Right cardiac atrium (tissue), 5 donors: ENCODE results near the gene FAM217B. TPM values are rescaled to one million over a fixed set of nuclear protein-coding genes. Genes with fewer than 3 reads are reported as not detected.
A peak's percentile ranks its signal among the peaks of the same experiment; 100 is the strongest.

Experiments used
- ATAC-seq, 2 donors: fragments of 200-7000 bp; cut with Tn5 transposase; one replicate each; pipeline versions ENCODE4 v1.8.0 to v1.9.1; 2020; ENCODE audit warnings: moderate library complexity in 2 of 2, mild to moderate bottlenecking in 1 of 2
- DNase-seq, 3 donors: peaks; one replicate each; pipeline ENCODE4 v3.0.0-alpha.2; 2020
- H3K27ac ChIP-seq: one replicate; pipeline ENCODE4 v1.5.1; 2013; ENCODE audit warnings: mild to moderate bottlenecking, low read length, control low read depth, moderate library complexity
- H3K27me3 ChIP-seq: one replicate; pipeline ENCODE4 v1.6.1; 2013; ENCODE audit not compliant: control insufficient read depth, insufficient read depth
- H3K4me1 ChIP-seq: one replicate; pipeline ENCODE4 v1.6.1; 2013; ENCODE audit warnings: low read length; ENCODE audit not compliant: control insufficient read depth, insufficient read depth
- H3K4me3 ChIP-seq: one replicate; pipeline ENCODE4 v1.5.1; 2013; ENCODE audit warnings: low read length, control low read depth
- H3K9me3 ChIP-seq: one replicate; pipeline ENCODE4 v1.6.1; 2013; ENCODE audit warnings: low read length; ENCODE audit not compliant: control insufficient read depth
- WGBS: extraction: QIAGEN DNeasy Blood & Tissue Kit; methylation state at CpG from one replicate; pipeline ENCODE4 v1.1.7; 2013; 5-methylcytosine and 5-hydroxymethylcytosine counted together
- intact Hi-C, 4 donors: fragments of 100-400 bp; cut with DNase I; formaldehyde crosslinking; loops; one replicate each; pipeline versions ENCODE4 v1.11.0 to v1.14.0; 2022 to 2023
- long read RNA-seq, 4 donors: library from polyadenylated mRNA; unstranded; transcript quantifications; one replicate each; pipeline ENCODE4 v2.0.0, GENCODE V29; 2020 to 2021
- polyA plus RNA-seq: library from polyadenylated mRNA; stranded (reverse); fragments of 200-250 nt; gene quantifications from one replicate; pipeline ENCODE4 v1.2.3, GENCODE V29; 2013
- total RNA-seq, 4 donors: library from RNA; stranded (reverse); fragmentation: NEBNext Ultra II Directional; extraction: Animal tissue kit (Norgen Biotek cat#: 25700); gene quantifications; one replicate each; pipeline ENCODE4 v1.2.1, GENCODE V29; 2021
- donor health status: healthy with polysubstance abuse.
- donor health status: DM: no; HTN: yes; CAD: no.
- donor health status: DM: no; HTN: no; CAD: no.
- donor health status: DM: no; HTN: yes; CAD: no; lungs with severe emphysema.
- donor health status: DM: yes; HTN: yes; CAD: no.

Gene FAM217B
- total RNA-seq (10 to 100 TPM; 13.6 to 27.6 (median 25.7) TPM), polyA plus RNA-seq (5.5 TPM)
- long read RNA-seq, donor 1, full-length matches to known transcripts, result 34 of 40 reads
- long read RNA-seq, donor 1, partial matches to known transcripts, result 0 of 40 reads
- long read RNA-seq, donor 1, other reads (novel, unspliced or antisense), result 6 of 40 reads
- long read RNA-seq, donor 2, full-length matches to known transcripts, result 5 of 6 reads
- long read RNA-seq, donor 2, partial matches to known transcripts, result 1 of 6 reads
- long read RNA-seq, donor 2, other reads (novel, unspliced or antisense), result 0 of 6 reads
- long read RNA-seq, donor 3, full-length matches to known transcripts, result 16 of 18 reads
- long read RNA-seq, donor 3, partial matches to known transcripts, result 0 of 18 reads
- long read RNA-seq, donor 3, other reads (novel, unspliced or antisense), result 2 of 18 reads
- long read RNA-seq, donor 4, full-length matches to known transcripts, result 8 of 9 reads
- long read RNA-seq, donor 4, partial matches to known transcripts, result 0 of 9 reads
- long read RNA-seq, donor 4, other reads (novel, unspliced or antisense), result 1 of 9 reads

- ATAC-seq, result peak; percentile 97 to 98
- DNase-seq, result peak; percentile 98 to 99 (median 99)
- WGBS, result under 1% methylated on average over 57 of the region's 57 CpGs
- Histone ChIP-seq H3K27me3 (no peaks in the 10 kb centered on the region), H3K4me3 (peak within 1 kb of the TSS; percentile 67), H3K4me1 (peaks cover 5% of the 10 kb centered on the region), H3K9me3 (no peaks in the 10 kb centered on the region), H3K27ac (peak within 1 kb of the TSS; percentile 95)
- intact Hi-C loops, result no loop called here
Observed at GRCh38 chr20:59940129-59940955, at the start of gene FAM217B, which contains the start of gene PPP1R3D. FAM217B (plus strand) TSS chr20:59940389; CDS start chr20:59943944, 3,555 bp downstream. PPP1R3D (minus strand) TSS chr20:59940305; CDS start chr20:59939931, 374 bp downstream.

GRCh38 chr20:59891581-59891980 lies 48.6 kb upstream of the FAM217B start:
- Histone ChIP-seq H3K4me1 (no peaks in the 10 kb centered on the region), H3K4me3 (no peak overlapping the region), H3K27ac (no peak overlapping the region), H3K9me3 (no peaks in the 10 kb centered on the region), H3K27me3 (no peaks in the 10 kb centered on the region)
- DNase-seq (no peak), ATAC-seq (no peak)
- intact Hi-C loops, result no loop called here
- WGBS, result 86% methylated on average over 1 of the region's 1 CpG

GRCh38 chr20:59895908-59896307 lies 44.3 kb upstream of the FAM217B start:
- no peak for DNase-seq
- Histone ChIP-seq H3K4me1 (no peaks in the 10 kb centered on the region), H3K9me3 (no peaks in the 10 kb centered on the region), H3K27ac (no peak overlapping the region), H3K27me3 (no peaks in the 10 kb centered on the region), H3K4me3 (no peak overlapping the region)
- ATAC-seq, result no peak
- WGBS, result 87% methylated on average over 1 of the region's 1 CpG
- intact Hi-C loops, result no loop called here

- ATAC-seq, result no peak
- intact Hi-C loops, result no loop called here
- 98% methylated on average over 3 of the region's 3 CpGs for WGBS
Observed at GRCh38 chr20:59902470-59902869, 37.7 kb upstream of the FAM217B start.

GRCh38 chr20:59903621-59904020 lies 36.6 kb upstream of the FAM217B start:
- 88% methylated on average over 1 of the region's 1 CpG for WGBS
- Histone ChIP-seq H3K4me3 (no peak overlapping the region), H3K27ac (no peak overlapping the region), H3K9me3 (no peaks in the 10 kb centered on the region), H3K4me1 (no peaks in the 10 kb centered on the region), H3K27me3 (no peaks in the 10 kb centered on the region)
- intact Hi-C loops, result no loop called here
- DNase-seq (no peak), ATAC-seq (no peak)

More at GRCh38 chr20:59902470-59902869, 37.7 kb upstream of the FAM217B start:
- DNase-seq, result no peak
- H3K9me3 ChIP-seq, result no peaks in the 10 kb centered on the region
- no peak overlapping the region for H3K4me3 ChIP-seq
- no peaks in the 10 kb centered on the region for H3K4me1 ChIP-seq
- no peaks in the 10 kb centered on the region for H3K27me3 ChIP-seq
- H3K27ac ChIP-seq, result no peak overlapping the region

- Histone ChIP-seq H3K9me3 (no peaks in the 10 kb centered on the region), H3K27me3 (no peaks in the 10 kb centered on the region), H3K4me3 (no peak overlapping the region), H3K4me1 (no peaks in the 10 kb centered on the region), H3K27ac (no peak overlapping the region)
- WGBS, result 91% methylated on average over 5 of the region's 5 CpGs
- intact Hi-C loops, result no loop called here
- ATAC-seq, result no peak
- no peak for DNase-seq
Observed at GRCh38 chr20:59908855-59909254, 31.3 kb upstream of the FAM217B start.

GRCh38 chr20:59911041-59911440 lies 29.1 kb upstream of the FAM217B start:
- Histone ChIP-seq H3K4me1 (no peaks in the 10 kb centered on the region), H3K27ac (no peak overlapping the region), H3K4me3 (no peak overlapping the region), H3K9me3 (no peaks in the 10 kb centered on the region), H3K27me3 (no peaks in the 10 kb centered on the region)
- ATAC-seq, result no peak
- intact Hi-C loops, result no loop called here
- DNase-seq, result no peak
- 88% methylated on average over 2 of the region's 2 CpGs for whole genome bisulfite sequencing

- intact Hi-C loops, result no loop called here
- no peaks in the 10 kb centered on the region for H3K9me3 ChIP-seq
- no peak overlapping the region for H3K27ac ChIP-seq
- no peak for DNase-seq
- H3K4me1 ChIP-seq, result no peaks in the 10 kb centered on the region
- no peaks in the 10 kb centered on the region for H3K27me3 ChIP-seq
- WGBS, result 56% methylated on average over 4 of the region's 4 CpGs
- no peak overlapping the region for H3K4me3 ChIP-seq
- ATAC-seq, result no peak
Observed at GRCh38 chr20:59912609-59913008, 27.6 kb upstream of the FAM217B start.

GRCh38 chr20:59920944-59921343 lies 19.2 kb upstream of the FAM217B start:
- Histone ChIP-seq H3K9me3 (no peaks in the 10 kb centered on the region), H3K4me1 (no peaks in the 10 kb centered on the region), H3K27ac (no peak overlapping the region), H3K4me3 (no peak overlapping the region), H3K27me3 (no peaks in the 10 kb centered on the region)
- intact Hi-C loops, result no loop called here
- ATAC-seq, result no peak
- DNase-seq, result no peak

GRCh38 chr20:59923514-59923913 lies 16.7 kb upstream of the FAM217B start:
- 91% methylated on average over 1 of the region's 1 CpG for WGBS
- Histone ChIP-seq H3K4me1 (no peaks in the 10 kb centered on the region), H3K9me3 (no peaks in the 10 kb centered on the region), H3K27ac (no peak overlapping the region), H3K4me3 (no peak overlapping the region), H3K27me3 (no peaks in the 10 kb centered on the region)
- ATAC-seq, result no peak
- intact Hi-C loops, result no loop called here
- DNase-seq, result no peak

- Histone ChIP-seq H3K27ac (no peak overlapping the region), H3K4me3 (no peak overlapping the region), H3K27me3 (no peaks in the 10 kb centered on the region), H3K4me1 (no peaks in the 10 kb centered on the region), H3K9me3 (no peaks in the 10 kb centered on the region)
- ATAC-seq, result no peak
- intact Hi-C loops, result no loop called here
- no peak for DNase-seq
- WGBS, result 93% methylated on average over 1 of the region's 1 CpG
Observed at GRCh38 chr20:59925359-59925758, 14.8 kb upstream of the FAM217B start.
